Thymus (tissue), 14 donors: ENCODE measurements around the gene TUBGCP4. TPM values are rescaled to one million over a fixed set of nuclear protein-coding genes. Genes with fewer than 3 reads are reported as not detected.

ENCODE experiments used
- DNase-seq, 9 donors: peaks; one replicate each; pipeline ENCODE4 v3.0.0-alpha.2; 2013; ENCODE audit warnings: low spot score in 9 of 9, low read depth in 6 of 9, missing footprints in 1 of 9
- H3K27ac ChIP-seq, 2 donors: one replicate each; pipeline ENCODE4 v1.5.1; 2013; ENCODE audit warnings: control low read depth in 1 of 2, low read depth in 1 of 2, low read length in 1 of 2, mild to moderate bottlenecking in 1 of 2, moderate library complexity in 1 of 2
- H3K27me3 ChIP-seq, 2 donors: one replicate each; pipeline ENCODE4 v1.5.1; 2013; ENCODE audit warnings: low read length in 1 of 2; ENCODE audit not compliant: control insufficient read depth in 2 of 2, insufficient read depth in 1 of 2
- H3K36me3 ChIP-seq, 2 donors: one replicate each; pipeline ENCODE4 v1.5.1; 2013; ENCODE audit warnings: low read length in 1 of 2, mild to moderate bottlenecking in 1 of 2, moderate library complexity in 1 of 2; ENCODE audit not compliant: control insufficient read depth in 2 of 2, insufficient read depth in 2 of 2
- H3K4me1 ChIP-seq, 2 donors: one replicate each; pipeline ENCODE4 v1.5.1; 2013; ENCODE audit warnings: low read length in 2 of 2; ENCODE audit not compliant: control insufficient read depth in 2 of 2, insufficient read depth in 2 of 2
- H3K4me3 ChIP-seq, 2 donors: one replicate each; pipeline ENCODE4 v1.5.1; 2013; ENCODE audit warnings: low read length in 2 of 2, control low read depth in 1 of 2, mild to moderate bottlenecking in 1 of 2
- H3K9me3 ChIP-seq, 2 donors: one replicate each; pipeline ENCODE4 v1.5.1; 2013; ENCODE audit warnings: low read length in 1 of 2, mild to moderate bottlenecking in 1 of 2; ENCODE audit not compliant: control insufficient read depth in 2 of 2, insufficient read depth in 1 of 2
- WGBS: extraction: QIAGEN DNeasy Blood & Tissue Kit; methylation state at CpG from one replicate; pipeline ENCODE4 v1.1.7; 2013; 5-methylcytosine and 5-hydroxymethylcytosine counted together
- long read RNA-seq, 10 donors: transcript quantifications; one replicate each; lab custom pipeline, GENCODE V29; 2026
- polyA plus RNA-seq: library from polyadenylated mRNA; stranded (reverse); fragments of 200-250 nt; gene quantifications from one replicate; pipeline ENCODE4 v1.2.3, GENCODE V29; 2013
- total RNA-seq: library from RNA; stranded (reverse); fragments of 120-200 nt; gene quantifications from one replicate; pipeline ENCODE4 v1.2.4, GENCODE V29; 2013
- donor health status: healthy.

The TUBGCP4 gene, protein sequence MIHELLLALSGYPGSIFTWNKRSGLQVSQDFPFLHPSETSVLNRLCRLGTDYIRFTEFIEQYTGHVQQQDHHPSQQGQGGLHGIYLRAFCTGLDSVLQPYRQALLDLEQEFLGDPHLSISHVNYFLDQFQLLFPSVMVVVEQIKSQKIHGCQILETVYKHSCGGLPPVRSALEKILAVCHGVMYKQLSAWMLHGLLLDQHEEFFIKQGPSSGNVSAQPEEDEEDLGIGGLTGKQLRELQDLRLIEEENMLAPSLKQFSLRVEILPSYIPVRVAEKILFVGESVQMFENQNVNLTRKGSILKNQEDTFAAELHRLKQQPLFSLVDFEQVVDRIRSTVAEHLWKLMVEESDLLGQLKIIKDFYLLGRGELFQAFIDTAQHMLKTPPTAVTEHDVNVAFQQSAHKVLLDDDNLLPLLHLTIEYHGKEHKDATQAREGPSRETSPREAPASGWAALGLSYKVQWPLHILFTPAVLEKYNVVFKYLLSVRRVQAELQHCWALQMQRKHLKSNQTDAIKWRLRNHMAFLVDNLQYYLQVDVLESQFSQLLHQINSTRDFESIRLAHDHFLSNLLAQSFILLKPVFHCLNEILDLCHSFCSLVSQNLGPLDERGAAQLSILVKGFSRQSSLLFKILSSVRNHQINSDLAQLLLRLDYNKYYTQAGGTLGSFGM
- total RNA-seq (8.5 TPM), polyA plus RNA-seq (5.4 TPM)
- long read RNA-seq, donor 1 = 0 reads
- long read RNA-seq, donor 2 = 0 reads
- long read RNA-seq, donor 3, full-length matches to known transcripts = 5 of 31 reads
- long read RNA-seq, donor 3, partial matches to known transcripts = 26 of 31 reads
- long read RNA-seq, donor 3, other reads (novel, unspliced or antisense) = 0 of 31 reads
- long read RNA-seq, donor 4, full-length matches to known transcripts = 1 of 14 reads
- long read RNA-seq, donor 4, partial matches to known transcripts = 13 of 14 reads
- long read RNA-seq, donor 4, other reads (novel, unspliced or antisense) = 0 of 14 reads
- long read RNA-seq, donor 5, partial matches to known transcripts = 11 of 11 reads
- long read RNA-seq, donor 5, other reads (novel, unspliced or antisense) = 0 of 11 reads
- long read RNA-seq, donor 6, partial matches to known transcripts = 61 of 61 reads
- long read RNA-seq, donor 6, other reads (novel, unspliced or antisense) = 0 of 61 reads
- long read RNA-seq, donor 7, full-length matches to known transcripts = 3 of 3 reads
- long read RNA-seq, donor 7, partial matches to known transcripts = 0 of 3 reads
- long read RNA-seq, donor 7, other reads (novel, unspliced or antisense) = 0 of 3 reads
- long read RNA-seq, donor 8 = 0 reads
- long read RNA-seq, donor 9, full-length matches to known transcripts = 1 of 1 reads
- long read RNA-seq, donor 9, partial matches to known transcripts = 0 of 1 reads
- long read RNA-seq, donor 9, other reads (novel, unspliced or antisense) = 0 of 1 reads
- long read RNA-seq, donor 10, partial matches to known transcripts = 11 of 11 reads
- long read RNA-seq, donor 10, other reads (novel, unspliced or antisense) = 0 of 11 reads

DNA sequence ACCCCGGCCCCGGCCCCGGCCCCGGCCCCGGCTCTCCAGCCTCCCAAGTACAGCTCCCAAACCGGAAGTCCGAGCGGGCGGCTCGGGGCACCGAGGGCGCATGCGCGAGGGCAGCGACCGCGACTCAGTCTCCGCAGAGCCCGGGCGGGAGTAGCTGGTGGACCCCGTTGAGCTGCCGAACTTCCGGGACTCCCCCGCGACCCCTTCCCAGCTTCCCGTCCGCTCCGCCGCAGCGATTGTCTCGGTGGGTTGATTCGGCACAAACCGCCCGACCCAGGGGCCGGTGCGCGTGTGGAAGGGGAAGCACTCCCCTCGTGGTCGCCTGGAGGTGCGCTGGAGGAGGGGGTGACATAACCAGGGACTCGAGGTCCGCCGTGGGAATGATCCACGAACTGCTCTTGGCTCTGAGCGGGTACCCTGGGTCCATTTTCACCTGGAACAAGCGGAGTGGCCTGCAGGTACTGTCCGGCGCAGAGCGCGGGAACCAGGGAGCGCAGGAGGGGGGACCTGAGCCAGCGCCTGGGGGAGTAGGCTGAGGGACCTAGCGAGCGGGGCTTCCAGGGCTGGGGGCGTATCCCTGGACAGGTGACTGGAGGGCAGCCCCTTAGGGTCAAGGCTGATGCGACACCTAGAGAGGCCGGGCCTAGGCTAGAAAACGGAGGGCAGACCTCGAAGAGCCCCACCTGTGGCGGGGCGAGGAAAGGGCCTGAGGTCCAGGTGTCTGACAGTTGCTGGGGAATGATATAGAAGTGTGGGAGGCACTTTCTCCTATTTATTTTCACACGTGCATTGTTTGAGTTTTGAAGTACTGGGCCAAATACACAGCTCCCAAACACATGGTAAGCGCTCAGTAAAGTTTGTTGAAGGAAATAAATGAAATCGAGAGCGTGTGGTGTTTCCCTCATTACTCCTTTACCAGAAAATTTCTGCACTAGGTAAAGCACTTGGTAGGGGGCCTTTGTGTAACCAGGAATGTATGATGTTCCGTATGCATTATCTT, at the start of gene TUBGCP4, which contains the start of gene ZSCAN29:
TUBGCP4 (plus strand) TSS at position 127 of the 1,000 bp plus-strand sequence; CDS start at position 381, 254 bp downstream.
ZSCAN29 (minus strand) TSS at position 69 of the 1,000 bp plus-strand sequence. CDS start 1,130 bp downstream, outside the sequence.
- H3K9me3 ChIP-seq = no peaks in the 10 kb centered on the region
- H3K27ac ChIP-seq = peak within 1 kb of the TSS; percentile 11 to 27
- peak in 8 of 9 donors; percentile 34 to 82 (median 58) for DNase-seq
- peaks cover 11 to 12% of the 10 kb centered on the region in 2 donors for H3K36me3 ChIP-seq
- WGBS = 2% methylated on average over 66 of the region's 66 CpGs
- H3K4me1 ChIP-seq = peaks cover 20 to 23% of the 10 kb centered on the region in 2 donors
- no peaks in the 10 kb centered on the region for H3K27me3 ChIP-seq
- H3K4me3 ChIP-seq = peak within 1 kb of the TSS; percentile 71 to 85

DNA sequence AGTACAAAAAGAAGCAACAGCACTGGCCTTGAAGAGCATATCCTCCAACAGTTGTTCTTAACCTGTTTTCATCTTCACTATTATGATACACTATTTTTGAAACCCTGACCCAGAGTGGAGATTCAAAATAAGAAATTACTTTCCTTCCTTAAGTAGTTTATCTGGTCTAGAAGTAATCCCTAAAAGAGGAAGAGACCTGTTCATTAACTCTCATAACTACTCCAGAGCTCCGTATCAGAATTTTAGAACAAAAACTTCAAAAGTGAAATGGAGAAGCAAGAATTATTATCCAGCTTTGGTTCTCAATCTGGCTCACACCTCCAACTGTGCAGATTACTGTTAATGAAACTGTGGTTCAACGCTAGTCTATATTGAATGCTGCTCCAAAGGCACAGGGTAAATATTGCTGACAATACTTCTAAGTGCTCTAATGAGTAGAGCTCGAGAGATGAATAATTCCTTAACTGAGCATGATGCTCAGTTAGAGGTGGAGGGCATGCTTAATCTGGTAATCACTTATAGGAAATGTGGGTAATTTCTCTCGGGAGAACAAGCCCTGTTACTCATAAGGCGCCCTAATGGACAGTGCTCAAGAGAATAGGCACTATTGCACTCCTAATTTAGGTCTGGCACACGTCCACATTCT, 45.7 kb upstream of the TUBGCP4 start:
- H3K27me3 ChIP-seq = peaks cover 0 to 4% of the 10 kb centered on the region in 2 donors
- peaks cover 0 to 7% of the 10 kb centered on the region in 2 donors for H3K9me3 ChIP-seq
- DNase-seq = peak in 1 of 9 donors; percentile 5
- peaks cover 0 to 2% of the 10 kb centered on the region in 2 donors for H3K36me3 ChIP-seq
- no peak overlapping the region for H3K4me3 ChIP-seq
- no peak overlapping the region for H3K27ac ChIP-seq
- 90% methylated on average over 6 of the region's 6 CpGs for WGBS
- peaks cover 15% of the 10 kb centered on the region in 2 donors for H3K4me1 ChIP-seq

GRCh38 chr15:43329217-43329959, 41.5 kb upstream of the TUBGCP4 start:
- DNase-seq = peak in 2 of 9 donors; percentile 3 to 7
- H3K4me1 ChIP-seq = peaks cover 19 to 22% of the 10 kb centered on the region in 2 donors
- H3K27me3 ChIP-seq = peaks cover 0 to 3% of the 10 kb centered on the region in 2 donors
- peaks cover 0 to 2% of the 10 kb centered on the region in 2 donors for H3K36me3 ChIP-seq
- 37% methylated on average over 38 of the region's 38 CpGs for WGBS
- peak overlapping the region; percentile 97 for H3K27ac ChIP-seq
- peak overlapping the region; percentile 65 to 74 for H3K4me3 ChIP-seq
- H3K9me3 ChIP-seq = peaks cover 0 to 7% of the 10 kb centered on the region in 2 donors

DNA sequence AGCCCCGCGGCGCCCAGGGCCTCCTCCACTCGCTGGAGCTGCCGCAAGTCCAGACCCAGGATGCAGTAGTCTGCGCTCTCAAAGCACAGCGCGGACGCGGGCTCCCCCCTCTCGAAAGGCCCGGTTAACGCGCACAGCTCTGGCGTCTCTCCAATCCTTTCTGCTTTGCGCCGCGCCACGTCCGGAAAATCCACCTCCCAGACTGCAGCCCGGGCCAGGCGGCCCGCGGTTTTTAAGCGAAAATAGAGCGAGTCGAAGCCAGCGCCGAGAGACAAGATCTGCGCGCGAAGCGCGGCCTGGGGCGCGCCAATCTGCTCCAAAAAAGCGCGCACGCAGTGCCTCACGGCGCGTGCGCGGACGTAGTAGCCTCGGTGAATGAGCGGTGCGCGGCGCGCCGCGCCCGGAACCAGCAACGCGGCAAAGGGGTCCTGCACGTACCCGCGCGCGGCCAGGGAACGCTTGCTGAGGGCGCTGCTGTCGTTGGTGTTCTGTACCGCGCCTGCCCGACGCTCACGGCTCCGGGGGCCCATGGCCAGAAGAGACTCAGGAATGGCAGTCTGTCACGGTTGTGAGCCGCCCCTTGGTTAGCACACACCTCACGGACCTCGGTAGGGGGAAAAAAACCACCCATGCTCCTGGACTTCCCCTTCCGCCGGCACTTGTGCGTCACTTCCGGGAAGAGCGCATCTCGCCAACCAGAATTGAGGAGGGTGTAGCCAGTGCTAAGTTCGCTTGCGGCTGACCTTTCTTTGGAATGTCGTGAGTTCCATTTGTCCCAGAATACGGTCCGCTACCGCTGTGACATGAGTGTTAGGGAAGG, 40.7 kb upstream of the TUBGCP4 start, which contains the start of gene LCMT2:
LCMT2 (minus strand) TSS at position 614 of the 820 bp plus-strand sequence; CDS start at position 530, 84 bp downstream.
- DNase-seq = peak; percentile 88 to 97 (median 92)
- WGBS = under 1% methylated on average over 86 of the region's 86 CpGs

GRCh38 chr15:43330780-43331087, 40.2 kb upstream of the TUBGCP4 start:
- no peak for DNase-seq
- Histone ChIP-seq H3K4me3 (peak overlapping the region; percentile 65 to 74), H3K27me3 (peaks cover 0 to 3% of the 10 kb centered on the region in 2 donors), H3K4me1 (peaks cover 19 to 22% of the 10 kb centered on the region in 2 donors), H3K9me3 (peaks cover 0 to 7% of the 10 kb centered on the region in 2 donors), H3K27ac (peak overlapping the region; percentile 97), H3K36me3 (peaks cover 0 to 2% of the 10 kb centered on the region in 2 donors)
- WGBS = 4% methylated on average over 7 of the region's 7 CpGs

More for the DNA sequence above, 40.7 kb upstream of the TUBGCP4 start, which contains the start of gene LCMT2:
- peak within 1 kb of the TSS; percentile 97 for H3K27ac ChIP-seq
- peaks cover 0 to 2% of the 10 kb centered on the region in 2 donors for H3K36me3 ChIP-seq
- H3K9me3 ChIP-seq = peaks cover 0 to 7% of the 10 kb centered on the region in 2 donors
- H3K27me3 ChIP-seq = peaks cover 0 to 3% of the 10 kb centered on the region in 2 donors
- peak within 1 kb of the TSS; percentile 65 to 74 for H3K4me3 ChIP-seq
- peaks cover 19 to 22% of the 10 kb centered on the region in 2 donors for H3K4me1 ChIP-seq

- H3K27me3 ChIP-seq = no peaks in the 10 kb centered on the region
- no peaks in the 10 kb centered on the region for H3K9me3 ChIP-seq
- H3K27ac ChIP-seq = no peak overlapping the region
- peaks cover 8 to 9% of the 10 kb centered on the region in 2 donors for H3K36me3 ChIP-seq
- no peak overlapping the region for H3K4me3 ChIP-seq
- DNase-seq = peak in 1 of 9 donors; percentile 13
- no peaks in the 10 kb centered on the region for H3K4me1 ChIP-seq
- WGBS = 97% methylated on average over 2 of the region's 2 CpGs
These were observed 24.6 kb upstream of the TUBGCP4 start for GRCh38 chr15:43346305-43346704.
